Measurements from ENCODE around the gene SRPRB. TPM values are rescaled to one million over a fixed set of nuclear protein-coding genes. Genes with fewer than 3 reads are reported as not detected.

Gene SRPRB
- total RNA-seq, 1 experiment from 2014 or later = 61.0 TPM

- H3K27me3 ChIP-seq (ENCODE audit: insufficient read depth, low read length) = no peaks in the 10 kb centered on the region
- RAD21 ChIA-PET (ENCODE audit: low non-redundant PET in 1 of 2, low total read pairs in 2 of 2, uncharacterized antibody in 2 of 2, unreplicated experiment in 2 of 2) = no interaction called here
- no peaks in the 10 kb centered on the region for H3K9me3 ChIP-seq (ENCODE audit: control insufficient read depth in 1 of 2, insufficient read depth in 1 of 2, low read depth in 1 of 2, low read length in 2 of 2)
- ATAC-seq (no peak), DNase-seq (ENCODE audit: low read depth, low spot score) (no peak)
- H3K36me3 ChIP-seq (ENCODE audit: control insufficient read depth in 1 of 2, insufficient read depth in 2 of 2, low read length in 2 of 2) = peaks cover 5 to 23% of the 10 kb centered on the region in 2 experiments; a peak in 3 of 4 replicates
- H3K4me2 ChIP-seq (ENCODE audit: low read length) = no peak overlapping the region
- CTCF ChIA-PET = no interaction called here
- H3K27ac ChIP-seq (ENCODE audit: low read depth, low read length) = no peak overlapping the region
- TF ChIP-seq YY1 (IDR thresholded peaks at IDR 0.05; ENCODE audit: extremely low read depth, insufficient replicate concordance, low read depth, low read length) = no peak
- H3K9me2 ChIP-seq (ENCODE audit: insufficient read depth) = no peaks in the 10 kb centered on the region
- H3K4me3 ChIP-seq (replicated peaks in 1 of 2; ENCODE audit: low read depth in 1 of 2, low read length in 2 of 2) = no peak overlapping the region
- H3K4me1 ChIP-seq (ENCODE audit: control insufficient read depth in 1 of 2, insufficient read depth in 2 of 2, low read length in 2 of 2) = no peaks in the 10 kb centered on the region; a peak in 1 of 4 replicates
- no TSS peak for BruUV-seq (replicated peaks)
- intact Hi-C loops (cut with micrococcal nuclease) = no loop called here
- no peaks in the 10 kb centered on the region for H4K20me1 ChIP-seq (ENCODE audit: insufficient read depth)
- POLR2A ChIA-PET = no interaction called here
- no peaks in the 10 kb centered on the region for H3K79me2 ChIP-seq (ENCODE audit: insufficient read depth, low read length)
- no peak overlapping the region for H3K9ac ChIP-seq (ENCODE audit: low read length)
- no peak overlapping the region for H2AFZ ChIP-seq (ENCODE audit: low read depth, low read length, poor library complexity, severe bottlenecking)
Measured at GRCh38 chr3:133825969-133826727, 20.5 kb downstream of the SRPRB start.

GRCh38 chr3:133827136-133827535, 21.5 kb downstream of the SRPRB start:
- no peaks in the 10 kb centered on the region for H3K27me3 ChIP-seq (ENCODE audit: insufficient read depth, low read length)
- ATAC-seq = no peak
- H3K27ac ChIP-seq (ENCODE audit: low read depth, low read length) = no peak overlapping the region
- no peak for TF ChIP-seq CEBPB (IDR thresholded peaks at IDR 0.05; ENCODE audit: low read depth)
- no peak for TF ChIP-seq SRF (IDR thresholded peaks at IDR 0.05; ENCODE audit: low read depth)
- TF ChIP-seq SIN3A (IDR thresholded peaks at IDR 0.05; ENCODE audit: low read depth) = no peak
- no peak for TF ChIP-seq POLR2AphosphoS5 (IDR thresholded peaks at IDR 0.05; ENCODE audit: low read depth, low read length)
- ChIA-PET CTCF (no interaction called here), POLR2A (no interaction called here), RAD21 (ENCODE audit: low non-redundant PET in 1 of 2, low total read pairs in 2 of 2, uncharacterized antibody in 2 of 2, unreplicated experiment in 2 of 2) (no interaction called here)
- no peak overlapping the region for H3K9ac ChIP-seq (ENCODE audit: low read length)
- H3K4me2 ChIP-seq (ENCODE audit: low read length) = no peak overlapping the region
- H3K36me3 ChIP-seq (ENCODE audit: control insufficient read depth in 1 of 2, insufficient read depth in 2 of 2, low read length in 2 of 2) = peaks cover 4 to 16% of the 10 kb centered on the region in 2 experiments; a peak in 3 of 4 replicates
- H2AFZ ChIP-seq (ENCODE audit: low read depth, low read length, poor library complexity, severe bottlenecking) = no peak overlapping the region
- H4K20me1 ChIP-seq (ENCODE audit: insufficient read depth) = no peaks in the 10 kb centered on the region
- no peaks in the 10 kb centered on the region for H3K9me3 ChIP-seq (ENCODE audit: control insufficient read depth in 1 of 2, insufficient read depth in 1 of 2, low read depth in 1 of 2, low read length in 2 of 2)
- no peak overlapping the region for H3K4me3 ChIP-seq (replicated peaks in 1 of 2; ENCODE audit: low read depth in 1 of 2, low read length in 2 of 2)
- no peak for DNase-seq (ENCODE audit: low read depth, low spot score)
- no peaks in the 10 kb centered on the region for H3K4me1 ChIP-seq (ENCODE audit: control insufficient read depth in 1 of 2, insufficient read depth in 2 of 2, low read length in 2 of 2)
- H3K79me2 ChIP-seq (ENCODE audit: insufficient read depth, low read length) = no peaks in the 10 kb centered on the region
- BruUV-seq (replicated peaks) = no TSS peak
- H3K9me2 ChIP-seq (ENCODE audit: insufficient read depth) = no peaks in the 10 kb centered on the region
- intact Hi-C loops (cut with micrococcal nuclease) = no loop called here
